GM19351 (cell line): ENCODE data around the gene PLPP3.
"Not testable (repeated sequence)": the region's sequence is repeated elsewhere in the genome, so short reads cannot be mapped to it uniquely, and the experiment has no call there.

Experiments
- ATAC-seq: cut with Tn5 transposase; IDR thresholded peaks from one replicate; pipeline ENCODE4 v1.9.1; 2021; ENCODE audit warnings: mild to moderate bottlenecking, moderate library complexity; ENCODE audit not compliant: unreplicated experiment

The PLPP3 gene

GRCh38 chr1:56578963-56579875, at the start of gene PLPP3:
TSS of gene PLPP3 (minus strand) at chr1:56579563. CDS start at chr1:56579016, 547 bp downstream.
- ATAC-seq = peak; percentile 47

- ATAC-seq = no peak
Observed at GRCh38 chr1:56627636-56628039, 48.3 kb upstream of the PLPP3 start.

GRCh38 chr1:56627019-56627635, 47.8 kb upstream of the PLPP3 start:
- no peak for ATAC-seq

GRCh38 chr1:56626546-56626945, 47.2 kb upstream of the PLPP3 start:
- no peak for ATAC-seq

GRCh38 chr1:56625819-56626440, 46.6 kb upstream of the PLPP3 start:
- ATAC-seq = no peak

- ATAC-seq = no peak
Observed at GRCh38 chr1:56617141-56617540, 37.8 kb upstream of the PLPP3 start.

GRCh38 chr1:56610770-56611169, 31.4 kb upstream of the PLPP3 start:
- ATAC-seq = not testable (repeated sequence)

- ATAC-seq = not testable (repeated sequence)
Observed at GRCh38 chr1:56610097-56610496, 30.7 kb upstream of the PLPP3 start.

- ATAC-seq = not testable (repeated sequence)
Observed at GRCh38 chr1:56595397-56596191, 16.2 kb upstream of the PLPP3 start.

GRCh38 chr1:56591909-56592308, 12.5 kb upstream of the PLPP3 start:
- ATAC-seq = no peak

GRCh38 chr1:56590520-56591011, 11.2 kb upstream of the PLPP3 start:
- ATAC-seq = no peak

GRCh38 chr1:56589369-56589768, 10.0 kb upstream of the PLPP3 start:
- ATAC-seq = no peak

GRCh38 chr1:56586502-56586901, 7.1 kb upstream of the PLPP3 start:
- no peak for ATAC-seq

GRCh38 chr1:56585985-56586384, 6.6 kb upstream of the PLPP3 start:
- no peak for ATAC-seq

GRCh38 chr1:56584910-56585528, 5.7 kb upstream of the PLPP3 start:
- peak; percentile 55 for ATAC-seq

GRCh38 chr1:56583957-56584468, 4.7 kb upstream of the PLPP3 start:
- ATAC-seq = no peak

- no peak for ATAC-seq
Observed at GRCh38 chr1:56580771-56581170, 1.4 kb upstream of the PLPP3 start.

- ATAC-seq = peak; percentile 37
Observed at GRCh38 chr1:56578138-56578962, 1.0 kb downstream of the PLPP3 start.
